Esophagus muscularis mucosa (tissue), 3 donors: ENCODE measurements around the gene TRMT1L.

Source experiments
- CTCF ChIP-seq, 3 experiments: fragments of 200-600 bp in 2 of 3; fragments of 450-650 bp in 1 of 3; sonication (generic) in 2 of 3; IDR thresholded peaks; one replicate each; pipeline ENCODE4 v1.5.1; 2017 to 2019; ENCODE audit warnings: antibody characterized with exemption in 3 of 3, mild to moderate bottlenecking in 2 of 3, moderate library complexity in 1 of 3
- POLR2A ChIP-seq: fragments of 450-650 bp; IDR thresholded peaks from one replicate; pipeline ENCODE4 v1.6.1; 2017; ENCODE audit warnings: antibody characterized with exemption, moderate library complexity, mild to moderate bottlenecking, low read depth
- POLR2AphosphoS5 ChIP-seq, 2 donors: sonication (generic); formaldehyde crosslinking; IDR thresholded peaks; one replicate each; pipeline ENCODE4 v1.6.1; 2017; ENCODE audit warnings: antibody characterized with exemption in 2 of 2

GRCh38 chr1:185105121-185105520 is 51.6 kb downstream of the TRMT1L start:
- TF ChIP-seq POLR2AphosphoS5 (IDR thresholded peaks at IDR 0.05) (no peak), POLR2A (no peak), CTCF (IDR thresholded peaks at IDR 0.05) (no peak)
